ENCODE results near the gene NHERF1.
A peak's percentile ranks its signal among the peaks of the same experiment; 100 is the strongest.

DNA sequence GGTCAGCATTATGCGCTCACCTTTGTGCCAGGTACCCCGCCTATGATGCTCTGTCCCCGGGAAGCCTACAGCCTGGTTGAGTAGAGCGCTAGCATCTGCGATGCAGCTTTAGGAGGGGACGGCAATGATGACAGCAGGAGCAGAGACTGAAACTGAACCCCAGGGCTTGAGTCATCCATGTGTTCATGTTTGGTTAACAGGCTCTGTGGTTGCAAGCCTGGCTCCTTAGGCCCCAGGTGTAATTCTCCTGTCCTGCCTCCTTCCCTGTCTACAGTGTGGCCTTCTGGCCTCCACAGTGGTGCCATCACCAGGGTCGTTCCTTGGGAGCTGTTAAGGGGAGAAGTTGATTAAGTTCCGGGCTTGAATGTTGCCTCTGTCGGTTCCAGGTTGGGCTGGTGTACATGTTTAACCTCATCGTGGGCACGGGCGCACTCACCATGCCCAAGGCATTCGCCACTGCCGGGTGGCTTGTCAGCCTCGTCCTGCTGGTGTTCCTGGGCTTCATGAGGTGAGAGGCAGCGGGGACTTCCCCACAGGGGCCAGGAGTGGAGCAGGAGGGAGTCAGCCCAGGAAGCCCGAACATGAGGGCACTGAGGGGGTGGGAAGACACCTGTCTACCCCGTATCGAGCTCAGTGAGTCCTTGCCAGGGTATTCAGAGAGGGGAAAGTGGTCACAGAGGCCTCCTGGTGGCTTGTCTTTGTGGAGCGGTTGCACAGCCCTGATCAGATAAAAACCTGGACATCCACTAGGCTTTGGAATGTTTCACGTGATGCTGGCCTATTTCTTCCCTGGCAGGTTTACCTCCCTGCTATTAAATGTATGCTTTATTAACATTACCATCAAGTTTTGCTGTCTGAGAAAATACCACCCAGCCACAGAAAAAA, 36.9 kb downstream of the NHERF1 start:
- TF ChIP-seq GATA2 (IDR thresholded peaks at IDR 0.05; ENCODE audit: low read depth, low read length) (peak; percentile 20; the same call in 1 of the 2 replicates), GATA3 (IDR thresholded peaks at IDR 0.05; ENCODE audit: low read depth, low read length) (no peak)

Data from SH-SY5Y (cell line).